ENCODE results near the gene DLGAP4. TPM values are rescaled to one million over a fixed set of nuclear protein-coding genes. Genes with fewer than 3 reads are reported as not detected.

The DLGAP4 gene
- total RNA-seq, 5 donors from 2014 or later (not counting 1 experiment from before 2014, with no cell fraction given), result 36.4 to 54.4 (median 43.9) TPM

GRCh38 chr20:36275011-36275410 is 31.1 kb upstream of the DLGAP4 start:
- no peaks in the 10 kb centered on the region for H3K4me1 Mint-ChIP-seq
- no peaks in the 10 kb centered on the region for H3K36me3 Mint-ChIP-seq
- 61% methylated on average over 5 of the region's 5 CpGs for WGBS (ENCODE audit: insufficient coverage)
- Histone ChIP-seq H3K27me3 (replicated peaks in 1 of 2; ENCODE audit: control insufficient read depth in 2 of 2, extremely low read depth in 1 of 2, insufficient read depth in 2 of 2, low read length in 1 of 2) (peaks cover 0 to 57% of the 10 kb centered on the region in 2 experiments), H3K4me3 (ENCODE audit: control insufficient read depth in 1 of 2, extremely low read depth in 1 of 2, low read length in 1 of 2) (no peak overlapping the region), H3K36me3 (ENCODE audit: control insufficient read depth in 2 of 2, extremely low read depth in 1 of 2, insufficient read depth in 1 of 2, low read length in 1 of 2) (no peaks in the 10 kb centered on the region), H3K9me3 (no peaks in the 10 kb centered on the region), H3K27ac (ENCODE audit: low read length) (no peak overlapping the region), H3K4me1 (ENCODE audit: control insufficient read depth in 1 of 2, extremely low read depth in 1 of 2, insufficient read depth in 2 of 2, low read length in 2 of 2) (no peaks in the 10 kb centered on the region)
- peaks cover 4 to 26% of the 10 kb centered on the region in 2 donors for H3K27me3 Mint-ChIP-seq
- CTCF ChIA-PET, result no interaction called here
- no peak overlapping the region for H3K4me3 Mint-ChIP-seq
- DNase-seq (no peak), ATAC-seq (replicated peaks in 1 of 4) (no peak)
- POLR2A ChIA-PET, result no interaction called here
- no peaks in the 10 kb centered on the region for H3K9me3 Mint-ChIP-seq
- H3K27ac Mint-ChIP-seq, result no peak overlapping the region

GRCh38 chr20:36275441-36276189 is 30.5 kb upstream of the DLGAP4 start:
- Mint-ChIP-seq H3K4me1 (no peaks in the 10 kb centered on the region), H3K27ac (no peak overlapping the region), H3K36me3 (no peaks in the 10 kb centered on the region), H3K9me3 (peaks cover 0 to 2% (median 0%) of the 10 kb centered on the region in 3 donors), H3K27me3 (peaks cover 8 to 33% of the 10 kb centered on the region in 2 donors), H3K4me3 (no peak overlapping the region)
- 87% methylated on average over 11 of the region's 12 CpGs for WGBS (ENCODE audit: insufficient coverage)
- Histone ChIP-seq H3K9me3 (no peaks in the 10 kb centered on the region), H3K27me3 (replicated peaks in 1 of 2; ENCODE audit: control insufficient read depth in 2 of 2, extremely low read depth in 1 of 2, insufficient read depth in 2 of 2, low read length in 1 of 2) (peaks cover 0 to 57% of the 10 kb centered on the region in 2 experiments), H3K4me3 (ENCODE audit: control insufficient read depth in 1 of 2, extremely low read depth in 1 of 2, low read length in 1 of 2) (no peak overlapping the region), H3K27ac (ENCODE audit: low read length) (no peak overlapping the region), H3K4me1 (ENCODE audit: control insufficient read depth in 1 of 2, extremely low read depth in 1 of 2, insufficient read depth in 2 of 2, low read length in 2 of 2) (no peaks in the 10 kb centered on the region), H3K36me3 (ENCODE audit: control insufficient read depth in 2 of 2, extremely low read depth in 1 of 2, insufficient read depth in 1 of 2, low read length in 1 of 2) (no peaks in the 10 kb centered on the region)
- no peak for DNase-seq
- no peak for ATAC-seq (replicated peaks in 1 of 4)
- ChIA-PET CTCF (no interaction called here), POLR2A (no interaction called here)

DNA sequence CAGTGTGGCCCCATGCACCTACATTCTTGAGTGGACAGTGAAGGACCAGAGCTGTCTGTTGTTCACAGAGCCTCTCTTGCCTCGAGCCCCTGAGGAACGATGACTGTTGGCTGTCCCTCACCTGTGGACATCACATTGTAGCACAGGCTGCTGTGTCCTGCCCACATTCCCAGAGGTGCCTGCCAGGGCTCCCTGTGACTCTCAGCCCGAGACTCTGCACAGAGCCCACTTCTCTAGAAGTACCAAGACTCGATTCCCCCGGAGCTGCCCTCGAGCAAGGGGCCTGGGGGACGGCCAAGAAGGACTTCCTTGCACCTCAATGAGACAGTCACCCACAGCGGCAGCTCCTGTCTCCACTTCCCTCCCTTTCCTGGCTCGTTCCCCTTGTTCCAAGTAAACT is 28.6 kb upstream of the DLGAP4 start:
- 62% methylated on average over 4 of the region's 9 CpGs for WGBS (ENCODE audit: insufficient coverage)
- Histone ChIP-seq H3K4me1 (ENCODE audit: control insufficient read depth in 1 of 2, extremely low read depth in 1 of 2, insufficient read depth in 2 of 2, low read length in 2 of 2) (no peaks in the 10 kb centered on the region), H3K36me3 (ENCODE audit: control insufficient read depth in 2 of 2, extremely low read depth in 1 of 2, insufficient read depth in 1 of 2, low read length in 1 of 2) (no peaks in the 10 kb centered on the region), H3K4me3 (ENCODE audit: control insufficient read depth in 1 of 2, extremely low read depth in 1 of 2, low read length in 1 of 2) (no peak overlapping the region), H3K27ac (ENCODE audit: low read length) (no peak overlapping the region), H3K27me3 (replicated peaks in 1 of 2; ENCODE audit: control insufficient read depth in 2 of 2, extremely low read depth in 1 of 2, insufficient read depth in 2 of 2, low read length in 1 of 2) (peaks cover 0 to 56% of the 10 kb centered on the region in 2 experiments), H3K9me3 (no peaks in the 10 kb centered on the region)
- ChIA-PET POLR2A (no interaction called here), CTCF (no interaction called here)
- Mint-ChIP-seq H3K4me1 (no peaks in the 10 kb centered on the region), H3K27me3 (peaks cover 23 to 37% of the 10 kb centered on the region in 2 donors), H3K27ac (no peak overlapping the region), H3K4me3 (no peak overlapping the region), H3K9me3 (peaks cover 0 to 3% (median 0%) of the 10 kb centered on the region in 3 donors), H3K36me3 (no peaks in the 10 kb centered on the region)
- DNase-seq (no peak), ATAC-seq (replicated peaks in 1 of 4) (no peak)

GRCh38 chr20:36279362-36279761 is 26.8 kb upstream of the DLGAP4 start:
- ChIA-PET POLR2A (no interaction called here), CTCF (no interaction called here)
- Histone ChIP-seq H3K27me3 (replicated peaks in 1 of 2; ENCODE audit: control insufficient read depth in 2 of 2, extremely low read depth in 1 of 2, insufficient read depth in 2 of 2, low read length in 1 of 2) (peaks cover 0 to 40% of the 10 kb centered on the region in 2 experiments), H3K4me1 (ENCODE audit: control insufficient read depth in 1 of 2, extremely low read depth in 1 of 2, insufficient read depth in 2 of 2, low read length in 2 of 2) (no peaks in the 10 kb centered on the region), H3K36me3 (ENCODE audit: control insufficient read depth in 2 of 2, extremely low read depth in 1 of 2, insufficient read depth in 1 of 2, low read length in 1 of 2) (no peaks in the 10 kb centered on the region), H3K27ac (ENCODE audit: low read length) (no peak overlapping the region), H3K9me3 (no peaks in the 10 kb centered on the region), H3K4me3 (ENCODE audit: control insufficient read depth in 1 of 2, extremely low read depth in 1 of 2, low read length in 1 of 2) (no peak overlapping the region)
- 78% methylated on average over 4 of the region's 5 CpGs for WGBS (ENCODE audit: insufficient coverage)
- DNase-seq, result no peak
- ATAC-seq (replicated peaks in 1 of 4), result no peak
- Mint-ChIP-seq H3K9me3 (peaks cover 0 to 3% (median 0%) of the 10 kb centered on the region in 3 donors), H3K4me3 (no peak overlapping the region), H3K36me3 (no peaks in the 10 kb centered on the region), H3K27ac (no peak overlapping the region), H3K4me1 (no peaks in the 10 kb centered on the region), H3K27me3 (peaks cover 27 to 32% of the 10 kb centered on the region in 2 donors)

- POLR2A ChIA-PET, result no interaction called here
- no peaks in the 10 kb centered on the region for H3K4me1 Mint-ChIP-seq
- DNase-seq, result no peak
These were observed 26.4 kb upstream of the DLGAP4 start for GRCh38 chr20:36279776-36280175.

DNA sequence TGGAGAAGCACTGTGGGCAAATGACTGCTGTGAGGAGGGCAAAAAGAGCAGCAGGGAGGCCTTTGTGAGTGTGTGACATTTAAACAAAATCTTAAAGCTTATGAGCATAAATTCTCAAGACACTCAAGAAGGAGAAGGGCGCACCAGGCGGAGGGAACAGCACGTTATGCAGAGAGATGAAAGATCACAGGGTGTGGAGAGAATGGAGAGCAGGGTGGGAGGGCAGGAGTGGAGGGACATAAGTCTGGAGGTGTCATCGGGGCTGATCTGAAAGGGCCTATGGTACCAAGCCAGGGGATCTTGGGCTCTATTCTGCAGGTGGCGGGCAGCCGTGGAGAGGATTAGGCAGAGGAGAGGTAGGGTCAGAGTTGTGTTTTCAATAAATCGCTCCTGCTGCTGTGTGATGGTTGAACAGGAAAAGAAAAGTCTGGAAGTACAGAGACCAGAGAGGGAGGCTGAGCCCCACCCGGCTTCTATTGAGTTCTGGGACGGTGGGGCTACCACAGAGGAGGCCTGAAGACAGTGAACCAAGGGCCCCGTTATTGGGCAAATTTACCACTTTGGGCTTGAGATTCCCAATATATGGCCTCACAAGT is 24.3 kb upstream of the DLGAP4 start:
- no peaks in the 10 kb centered on the region for H3K36me3 ChIP-seq (ENCODE audit: control insufficient read depth in 2 of 2, extremely low read depth in 1 of 2, insufficient read depth in 1 of 2, low read length in 1 of 2)
- H3K27me3 Mint-ChIP-seq, result peaks cover 24 to 37% of the 10 kb centered on the region in 2 donors
- H3K36me3 Mint-ChIP-seq, result no peaks in the 10 kb centered on the region
- H3K4me3 Mint-ChIP-seq, result no peak overlapping the region
- DNase-seq (no peak), ATAC-seq (replicated peaks in 1 of 4) (no peak)
- no peaks in the 10 kb centered on the region for H3K9me3 ChIP-seq
- H3K4me1 ChIP-seq (ENCODE audit: control insufficient read depth in 1 of 2, extremely low read depth in 1 of 2, insufficient read depth in 2 of 2, low read length in 2 of 2), result no peaks in the 10 kb centered on the region
- CTCF ChIA-PET, result no interaction called here
- H3K27ac ChIP-seq (ENCODE audit: low read length), result no peak overlapping the region
- POLR2A ChIA-PET, result no interaction called here
- no peaks in the 10 kb centered on the region for H3K4me1 Mint-ChIP-seq
- no peak overlapping the region for H3K27ac Mint-ChIP-seq
- H3K4me3 ChIP-seq (ENCODE audit: control insufficient read depth in 1 of 2, extremely low read depth in 1 of 2, low read length in 1 of 2), result no peak overlapping the region
- peaks cover 0 to 3% (median 0%) of the 10 kb centered on the region in 3 donors for H3K9me3 Mint-ChIP-seq
- WGBS (ENCODE audit: insufficient coverage), result 84% methylated on average over 9 of the region's 10 CpGs
- H3K27me3 ChIP-seq (replicated peaks in 1 of 2; ENCODE audit: control insufficient read depth in 2 of 2, extremely low read depth in 1 of 2, insufficient read depth in 2 of 2, low read length in 1 of 2), result peaks cover 0 to 38% of the 10 kb centered on the region in 2 experiments

More at GRCh38 chr20:36279776-36280175, 26.4 kb upstream of the DLGAP4 start:
- no peak overlapping the region for H3K4me3 Mint-ChIP-seq
- no peaks in the 10 kb centered on the region for H3K36me3 ChIP-seq (ENCODE audit: control insufficient read depth in 2 of 2, extremely low read depth in 1 of 2, insufficient read depth in 1 of 2, low read length in 1 of 2)
- H3K27me3 ChIP-seq (replicated peaks in 1 of 2; ENCODE audit: control insufficient read depth in 2 of 2, extremely low read depth in 1 of 2, insufficient read depth in 2 of 2, low read length in 1 of 2), result peaks cover 0 to 38% of the 10 kb centered on the region in 2 experiments
- no peaks in the 10 kb centered on the region for H3K36me3 Mint-ChIP-seq
- H3K9me3 Mint-ChIP-seq, result peaks cover 0 to 3% (median 0%) of the 10 kb centered on the region in 3 donors
- WGBS (ENCODE audit: insufficient coverage), result 69% methylated on average over 5 of the region's 6 CpGs
- no peaks in the 10 kb centered on the region for H3K9me3 ChIP-seq
- CTCF ChIA-PET, result no interaction called here
- no peak for ATAC-seq (replicated peaks in 1 of 4)
- H3K27ac Mint-ChIP-seq, result no peak overlapping the region
- H3K4me3 ChIP-seq (ENCODE audit: control insufficient read depth in 1 of 2, extremely low read depth in 1 of 2, low read length in 1 of 2), result no peak overlapping the region
- H3K27me3 Mint-ChIP-seq, result peaks cover 27 to 33% of the 10 kb centered on the region in 2 donors
- no peaks in the 10 kb centered on the region for H3K4me1 ChIP-seq (ENCODE audit: control insufficient read depth in 1 of 2, extremely low read depth in 1 of 2, insufficient read depth in 2 of 2, low read length in 2 of 2)
- H3K27ac ChIP-seq (ENCODE audit: low read length), result no peak overlapping the region
